ELR (cell line): Measurements from ENCODE around the gene RPP21.

Experiments used
- DNase-seq: peaks from one replicate; pipeline ENCODE4 v3.0.0-alpha.2; 2015; ENCODE audit warnings: low read depth

The RPP21 gene

DNA sequence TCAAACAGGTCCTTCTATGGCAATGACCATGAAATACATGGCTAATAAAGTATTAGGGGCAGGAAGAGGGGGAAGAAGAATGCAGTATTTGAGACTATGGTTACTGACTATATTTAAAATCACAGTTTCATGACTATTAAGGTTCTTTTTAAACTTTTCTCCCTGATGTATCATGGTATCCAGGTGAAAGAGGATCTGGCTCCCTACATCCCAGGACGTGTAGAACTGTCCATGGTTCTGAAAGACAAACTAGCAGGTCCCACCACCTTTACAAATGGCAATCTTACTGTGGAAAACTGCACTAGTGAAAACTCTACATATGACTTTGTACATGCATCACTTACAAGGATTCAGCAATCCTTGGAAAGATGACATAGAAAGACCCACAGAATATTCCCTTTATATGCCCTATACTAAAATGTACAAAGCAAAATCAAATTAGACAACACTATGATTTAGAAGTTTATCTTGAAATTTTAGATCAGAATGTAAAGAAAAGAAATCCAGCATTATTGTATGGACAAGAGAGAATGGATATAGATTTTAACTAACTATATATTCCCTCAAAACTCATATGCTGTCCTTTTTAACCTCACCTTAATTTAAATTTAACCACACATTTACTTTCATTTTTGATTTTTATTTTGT lies 33.5 kb downstream of the RPP21 start:
- DNase-seq = peak; percentile 47

DNA sequence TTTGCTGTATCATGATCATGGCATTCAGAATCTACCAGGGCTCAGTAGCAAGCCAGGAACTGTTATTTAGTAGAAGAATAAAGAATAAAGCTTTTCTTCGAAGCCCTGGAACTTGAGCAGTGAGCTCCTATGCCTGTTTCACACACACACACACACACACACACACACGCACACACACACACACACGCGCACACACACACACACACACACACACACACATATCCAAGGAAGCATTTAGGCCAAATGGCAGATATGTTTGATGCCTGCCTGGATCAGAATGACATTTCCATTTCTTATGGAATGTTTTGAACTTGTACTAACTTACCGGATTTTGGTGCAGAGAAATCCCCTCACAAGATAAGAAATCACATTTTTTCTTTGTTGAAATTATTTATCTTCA lies 35.5 kb downstream of the RPP21 start:
- no peak for DNase-seq

- no peak for DNase-seq
Measured at GRCh38 chr6:30386166-30386565, 41.2 kb downstream of the RPP21 start.

- DNase-seq = no peak
Measured at GRCh38 chr6:30391240-30391639, 46.3 kb downstream of the RPP21 start.

DNA sequence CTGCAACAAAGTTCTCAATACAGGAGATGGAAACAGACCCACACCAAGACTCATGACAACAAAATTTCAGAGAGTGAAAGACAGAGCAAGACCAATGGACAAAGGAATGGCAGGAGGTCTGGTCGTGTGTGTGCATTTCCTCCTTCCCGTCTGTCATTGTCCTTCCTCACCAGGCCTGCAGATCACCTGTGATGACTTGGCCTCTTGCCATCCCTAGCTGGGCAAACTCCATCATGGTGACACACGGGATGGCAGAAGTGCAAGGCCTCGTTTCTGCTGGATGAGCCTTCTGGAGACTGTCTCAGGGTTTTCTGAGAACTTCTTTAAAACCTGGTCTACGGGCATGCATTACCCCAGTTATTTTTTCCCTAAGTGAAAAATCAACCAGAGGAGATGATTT lies 49.2 kb downstream of the RPP21 start:
- no peak for DNase-seq
